SK-N-MC (cell line): ENCODE measurements around the gene LAMA5.

Experiments used
- EZH2 ChIP-seq: fragments of 200-600 bp; sonication (generic); IDR thresholded peaks from one replicate; pipeline ENCODE4 v1.6.1; 2017; ENCODE audit warnings: antibody characterized with exemption
- FOXP2 ChIP-seq: optimal IDR thresholded peaks from 2 replicates; pipeline ENCODE3; 2011; ENCODE audit warnings: mild to moderate bottlenecking, moderate library complexity; ENCODE audit not compliant: insufficient read depth; ENCODE audit errors: extremely low read length, control extremely low read depth

GRCh38 chr20:62275219-62275618 is 91.9 kb downstream of the LAMA5 start:
- TF ChIP-seq EZH2 (no peak), FOXP2 (no peak)
